Erythroblast (primary cell): ENCODE results near the gene EIF4A3.

Experiments
- GATA1 ChIP-seq: IDR thresholded peaks from 2 replicates; pipeline ENCODE4 v1.6.1; 2011; ENCODE audit warnings: low read depth, mild to moderate bottlenecking, control low read depth, low read length, moderate library complexity
- POLR2A ChIP-seq: IDR thresholded peaks from 2 replicates; pipeline ENCODE4 v1.6.1; 2011; ENCODE audit warnings: mild to moderate bottlenecking, low read length

- TF ChIP-seq POLR2A (no peak), GATA1 (no peak)
Measured at GRCh38 chr17:80106176-80106575, 40.8 kb downstream of the EIF4A3 start.
